ENCODE measurements around the gene KMT2B. TPM values are rescaled to one million over a fixed set of nuclear protein-coding genes. Genes with fewer than 3 reads are reported as not detected.

Gene KMT2B
- total RNA-seq, 1 donor from 2014 or later = 60.0 TPM

DNA sequence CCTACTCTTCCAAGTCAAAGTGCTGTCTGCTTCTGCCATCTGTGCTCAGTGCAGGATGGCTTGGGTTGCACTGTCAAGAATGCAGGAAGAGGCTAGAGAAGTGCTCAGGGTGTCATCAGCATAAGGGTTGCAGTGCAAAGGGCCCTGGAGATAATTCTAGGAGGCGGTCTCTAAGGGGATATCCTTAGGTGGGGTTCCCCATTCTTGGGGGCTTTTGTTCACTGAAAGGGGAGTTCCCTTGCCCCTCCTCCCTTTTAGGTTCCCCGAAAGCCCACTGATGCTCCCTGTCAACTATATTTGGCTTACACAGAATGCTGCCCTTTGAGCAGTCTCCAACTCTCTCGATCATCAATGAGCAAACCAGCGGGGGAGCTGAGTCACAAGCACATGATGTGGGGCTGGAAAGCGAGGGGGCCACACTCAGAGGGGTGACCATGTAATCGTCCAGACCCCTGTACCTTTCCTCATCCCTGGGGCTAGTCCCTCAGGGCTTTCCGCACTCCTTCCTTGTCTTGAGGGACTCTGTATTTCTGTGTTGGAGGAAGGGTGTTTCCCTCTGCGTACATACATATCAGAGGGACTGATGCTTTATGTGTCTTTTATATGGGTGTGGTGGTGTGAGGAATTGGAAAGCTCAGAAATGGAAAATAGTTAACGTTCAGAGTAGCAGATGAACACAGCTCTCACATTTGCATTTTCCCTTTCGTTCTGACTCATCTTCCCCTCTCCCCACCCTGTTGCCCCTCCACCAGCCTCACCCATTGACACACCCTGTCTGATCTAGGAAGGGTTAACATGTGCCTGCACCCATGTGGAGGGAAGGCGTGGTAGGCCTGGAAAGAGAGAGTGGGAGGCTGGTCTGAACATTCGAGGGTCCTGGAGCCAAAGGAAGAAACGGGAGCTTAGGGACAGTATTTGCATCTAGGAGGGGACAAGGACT, 6.7 kb upstream of the KMT2B start:
- intact Hi-C loops (cut with micrococcal nuclease) = loop anchor here (5.0 to 10.0 kb wide), 2 partner anchors 191 to 404 kb away; partner anchors contain the start of genes HCST, NFKBID, OVOL3 and POLR2I

DNA sequence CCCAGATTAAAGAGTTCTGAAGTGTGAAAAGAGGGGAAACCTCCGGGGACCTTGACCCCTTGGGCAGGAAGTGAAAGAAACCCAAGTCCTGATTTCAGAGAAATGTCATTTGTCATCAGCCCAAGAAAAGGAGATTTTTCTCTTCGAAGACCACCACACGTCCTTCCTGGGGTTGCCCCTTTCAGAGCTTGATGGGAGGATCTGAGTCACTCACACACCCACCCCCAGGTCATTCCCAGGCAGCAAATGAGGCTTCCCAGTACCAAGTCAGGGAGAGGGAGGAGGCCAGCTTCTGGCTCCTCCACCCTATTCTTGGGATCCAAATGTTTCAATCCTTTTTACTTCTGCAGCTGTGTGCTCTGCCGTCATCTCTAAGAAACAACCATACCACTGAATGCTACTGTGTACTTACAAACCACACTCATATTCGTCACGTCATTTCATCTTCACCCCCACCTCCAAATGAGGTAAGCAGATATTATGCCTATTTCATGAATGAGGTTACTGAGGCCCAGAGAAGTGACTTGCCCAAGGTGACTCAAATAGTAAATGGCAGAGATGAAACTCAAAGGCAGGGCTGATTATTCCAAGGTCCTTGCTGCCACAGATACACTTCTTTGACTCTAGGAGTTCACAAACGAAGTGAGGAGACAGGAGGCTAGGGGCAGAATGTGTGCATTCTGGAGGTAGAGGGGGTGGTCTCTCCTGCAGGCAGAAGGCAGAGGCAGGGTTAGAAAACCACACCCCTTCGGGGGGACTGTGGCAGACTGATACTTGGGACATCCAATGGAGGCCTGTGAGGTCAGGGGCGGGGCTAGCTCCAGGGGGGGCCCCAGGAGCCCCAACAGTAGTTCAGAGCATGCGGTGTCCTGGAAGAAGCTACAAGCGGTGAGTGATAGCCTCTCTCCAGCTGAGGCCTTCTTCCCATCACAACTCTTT, 5.0 kb upstream of the KMT2B start:
- intact Hi-C loops (cut with micrococcal nuclease) = loop anchor here (1.0 to 10.0 kb wide), 5 partner anchors 11 to 402 kb away; partner anchors contain the start of genes HCST, NFKBID, OVOL3 and POLR2I

GRCh38 chr19:35713506-35713850, 4.3 kb upstream of the KMT2B start:
- intact Hi-C loops (cut with micrococcal nuclease) = loop anchor here (1.0 to 10.0 kb wide), 5 partner anchors 11 to 401 kb away; partner anchors contain the start of genes HCST, NFKBID, OVOL3 and POLR2I

GRCh38 chr19:35713904-35714495, 3.8 kb upstream of the KMT2B start:
- intact Hi-C loops (cut with micrococcal nuclease) = loop anchor here (1.0 to 10.0 kb wide), 5 partner anchors 12 to 401 kb away; partner anchors contain the start of genes HCST, NFKBID, OVOL3 and POLR2I

GRCh38 chr19:35714601-35715354, 3.0 kb upstream of the KMT2B start:
- intact Hi-C loops (cut with micrococcal nuclease) = loop anchor here (5.0 to 10.0 kb wide), 3 partner anchors 167 to 400 kb away; partner anchors contain the start of genes HCST, NFKBID, OVOL3 and POLR2I

- intact Hi-C loops (cut with micrococcal nuclease) = loop anchor here (5.0 to 10.0 kb wide), 2 partner anchors 168 to 399 kb away; partner anchors contain the start of genes OVOL3, POLR2I, TBCB and TMEM147
Observed at GRCh38 chr19:35715355-35715809, 2.4 kb upstream of the KMT2B start.

- intact Hi-C loops (cut with micrococcal nuclease) = loop anchor here (2.0 to 10.0 kb wide), 3 partner anchors 29 to 399 kb away; partner anchors contain the start of genes OVOL3, POLR2I, PSENEN and TBCB
Observed at GRCh38 chr19:35715981-35716800, 1.6 kb upstream of the KMT2B start.

DNA sequence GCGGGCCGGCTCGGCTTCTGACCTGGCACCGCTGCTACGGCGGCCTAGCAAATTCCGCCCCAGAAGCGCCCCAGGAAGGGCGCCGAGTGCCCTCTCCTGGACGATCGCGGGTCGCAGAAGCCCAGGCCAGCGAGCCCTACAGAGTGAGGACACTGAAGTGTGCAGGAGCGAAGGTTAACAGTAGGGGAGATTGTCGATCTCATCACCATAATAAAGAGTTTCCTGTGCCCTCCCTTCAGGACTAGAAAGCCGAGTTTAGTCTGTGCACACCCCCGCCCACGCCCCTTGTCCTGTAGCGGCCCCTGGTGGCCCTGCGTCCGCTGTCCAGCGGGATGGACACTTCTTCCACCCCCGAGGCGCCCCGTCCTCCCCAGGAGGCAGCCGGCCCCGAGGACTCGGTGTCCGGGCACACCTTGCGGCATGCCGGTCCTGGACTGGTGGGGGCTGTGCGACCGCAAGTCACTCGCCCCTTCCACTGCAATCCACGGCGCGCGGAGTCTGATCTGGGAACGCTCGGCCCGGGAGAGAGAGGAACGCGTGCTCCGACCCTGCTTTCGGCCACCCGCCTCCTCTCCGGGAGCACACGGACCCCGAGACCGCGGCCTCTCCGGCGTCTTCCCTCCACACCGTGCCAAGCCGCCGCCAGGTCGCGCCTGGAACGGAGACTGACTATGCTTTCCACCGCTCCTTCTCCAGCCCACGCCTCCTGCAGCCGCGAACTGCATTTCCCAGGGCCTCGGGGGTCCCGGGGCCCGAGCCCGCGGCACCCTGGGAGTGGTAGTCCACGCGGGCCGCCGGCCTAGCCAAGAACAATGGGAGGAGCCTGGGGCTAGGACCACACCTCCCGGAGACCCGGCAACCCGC, 770 bp upstream of the KMT2B start:
- intact Hi-C loops (cut with micrococcal nuclease) = loop anchor here (1.0 to 10.0 kb wide), 11 partner anchors 15 to 398 kb away; partner anchors contain the start of genes COX6B1, LIN37, OVOL3 and POLR2I

DNA sequence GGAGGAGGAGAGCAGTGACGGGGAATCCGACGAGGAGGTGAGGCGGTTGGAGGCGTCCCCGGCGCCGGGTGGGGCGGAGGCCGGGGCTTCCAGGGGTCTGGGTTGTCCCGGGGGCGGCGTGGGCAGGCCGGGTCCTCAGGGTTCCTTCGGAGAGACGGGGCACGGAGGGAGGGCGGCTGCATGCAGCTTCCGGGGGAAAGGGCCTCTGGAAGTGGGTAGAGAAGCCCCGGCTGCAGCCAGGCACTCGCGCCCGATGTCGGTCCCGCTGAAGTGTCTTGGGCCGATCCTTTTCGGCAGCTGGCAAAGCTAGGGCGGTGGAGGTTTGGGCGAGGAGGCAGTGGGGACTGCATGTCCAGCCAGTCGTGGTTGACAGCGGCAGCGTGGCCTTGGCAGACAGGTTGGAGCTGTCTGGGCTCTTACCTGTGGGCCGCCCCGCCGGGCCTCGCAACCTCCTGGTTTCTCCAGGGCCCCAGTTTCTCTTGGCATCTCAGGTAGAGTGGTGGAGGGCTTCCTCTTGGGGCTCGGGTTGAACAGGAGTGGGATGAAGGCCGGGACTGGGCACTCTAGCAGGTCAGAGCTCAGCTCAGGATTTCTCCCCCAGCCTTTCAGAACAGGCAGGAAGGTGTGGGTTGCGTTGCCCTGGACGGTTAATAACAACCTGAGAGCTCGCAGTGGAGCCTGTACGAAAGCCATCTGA, 690 bp downstream of the KMT2B start:
- intact Hi-C loops (cut with micrococcal nuclease) = loop anchor here (5.0 to 10.0 kb wide), 2 partner anchors 171 to 396 kb away; partner anchors contain the start of genes OVOL3, POLR2I, TBCB and TMEM147

DNA sequence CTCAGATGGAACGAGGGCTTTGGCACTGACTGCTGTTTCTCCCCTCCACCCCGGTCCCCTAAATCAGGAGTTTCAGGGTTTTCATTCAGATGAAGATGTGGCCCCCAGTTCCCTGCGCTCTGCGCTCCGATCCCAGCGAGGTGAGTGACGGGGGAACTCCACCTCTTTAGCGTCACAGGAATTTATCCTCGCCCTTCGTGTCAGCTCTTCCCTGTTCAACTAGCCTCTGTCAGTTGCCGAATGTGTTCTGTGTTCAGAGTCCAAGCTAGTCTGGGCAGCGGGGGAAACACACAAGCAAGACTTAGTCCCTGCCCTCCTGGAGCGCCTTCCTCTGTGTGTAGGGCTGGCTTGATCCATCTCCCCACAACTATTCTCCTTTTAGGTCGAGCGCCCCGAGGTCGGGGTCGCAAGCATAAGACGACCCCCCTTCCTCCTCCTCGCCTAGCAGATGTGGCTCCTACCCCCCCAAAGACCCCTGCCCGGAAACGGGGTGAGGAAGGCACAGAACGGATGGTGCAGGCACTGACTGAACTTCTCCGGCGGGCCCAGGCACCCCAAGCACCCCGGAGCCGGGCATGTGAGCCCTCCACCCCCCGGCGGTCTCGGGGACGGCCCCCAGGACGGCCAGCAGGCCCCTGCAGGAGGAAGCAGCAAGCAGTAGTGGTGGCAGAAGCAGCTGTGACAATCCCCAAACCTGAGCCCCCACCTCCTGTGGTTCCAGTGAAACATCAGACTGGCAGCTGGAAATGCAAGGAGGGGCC, 1.8 kb downstream of the KMT2B start:
- intact Hi-C loops (cut with micrococcal nuclease) = loop anchor here (5.0 to 10.0 kb wide), 2 partner anchors 172 to 395 kb away; partner anchors contain the start of genes OVOL3, POLR2I, TBCB and TMEM147

DNA sequence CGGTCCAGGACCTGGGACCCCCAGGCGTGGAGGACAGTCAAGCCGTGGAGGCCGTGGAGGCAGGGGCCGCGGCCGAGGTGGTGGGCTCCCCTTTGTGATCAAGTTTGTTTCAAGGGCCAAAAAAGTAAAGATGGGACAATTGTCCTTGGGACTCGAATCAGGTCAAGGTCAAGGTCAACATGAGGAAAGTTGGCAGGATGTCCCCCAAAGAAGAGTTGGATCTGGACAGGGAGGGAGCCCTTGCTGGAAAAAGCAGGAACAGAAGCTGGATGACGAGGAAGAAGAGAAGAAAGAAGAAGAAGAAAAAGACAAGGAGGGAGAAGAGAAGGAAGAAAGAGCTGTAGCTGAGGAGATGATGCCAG, 2.3 kb downstream of the KMT2B start:
- intact Hi-C loops (cut with micrococcal nuclease) = no loop called here

DNA sequence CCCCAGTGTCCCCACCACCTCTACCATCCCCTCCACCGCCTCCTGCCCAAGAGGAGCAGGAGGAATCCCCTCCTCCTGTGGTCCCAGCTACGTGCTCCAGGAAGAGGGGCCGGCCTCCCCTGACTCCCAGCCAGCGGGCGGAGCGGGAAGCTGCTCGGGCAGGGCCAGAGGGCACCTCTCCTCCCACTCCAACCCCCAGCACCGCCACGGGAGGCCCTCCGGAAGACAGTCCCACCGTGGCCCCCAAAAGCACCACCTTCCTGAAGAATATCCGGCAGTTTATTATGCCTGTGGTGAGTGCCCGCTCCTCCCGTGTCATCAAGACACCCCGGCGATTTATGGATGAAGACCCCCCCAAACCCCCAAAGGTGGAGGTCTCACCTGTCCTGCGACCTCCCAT, 2.8 kb downstream of the KMT2B start:
- intact Hi-C loops (cut with micrococcal nuclease) = no loop called here

- intact Hi-C loops (cut with micrococcal nuclease) = no loop called here
Observed at GRCh38 chr19:35721374-35721773, 3.6 kb downstream of the KMT2B start.

- intact Hi-C loops (cut with micrococcal nuclease) = no loop called here
Observed at GRCh38 chr19:35722461-35722860, 4.7 kb downstream of the KMT2B start.

GRCh38 chr19:35722897-35723296, 5.1 kb downstream of the KMT2B start:
- intact Hi-C loops (cut with micrococcal nuclease) = no loop called here

- intact Hi-C loops (cut with micrococcal nuclease) = no loop called here
Observed at GRCh38 chr19:35723671-35724070, 5.9 kb downstream of the KMT2B start.
